Body of pancreas (tissue), 4 donors: ENCODE results near the gene TEDDM1. TPM values are rescaled to one million over a fixed set of nuclear protein-coding genes. Genes with fewer than 3 reads are reported as not detected.

Source experiments
- ATAC-seq: fragments of 150-250 bp; one replicate; pipeline ENCODE4 v1.9.1; 2016
- DNase-seq, 4 donors: peaks; one replicate each; pipeline ENCODE4 v3.0.0-alpha.2; 2019
- H3K27ac ChIP-seq, 4 donors: fragments of 200-600 bp; sonication (generic); 1 replicate in 3 of 4; 2 replicates in 1 of 4; pipeline versions ENCODE4 v1.5.1 to v1.6.1; 2016 to 2019; ENCODE audit warnings: mild to moderate bottlenecking in 1 of 4, mixed read lengths in 1 of 4, moderate library complexity in 1 of 4
- H3K27me3 ChIP-seq, 2 donors: fragments of 200-600 bp; sonication (generic); one replicate each; pipeline ENCODE4 v1.6.0; 2016; ENCODE audit warnings: mild to moderate bottlenecking in 1 of 2
- H3K36me3 ChIP-seq, 2 donors: fragments of 200-600 bp; sonication (generic); replicated peaks in 1 of 2; 2 replicates each; pipeline ENCODE4 v1.5.1; 2016; ENCODE audit warnings: low read depth in 2 of 2; ENCODE audit not compliant: insufficient read depth in 1 of 2
- H3K4me1 ChIP-seq: fragments of 200-600 bp; sonication (generic); one replicate; pipeline ENCODE4 v1.6.0; 2016
- H3K4me3 ChIP-seq, 2 donors: fragments of 200-600 bp; sonication (generic); 1 replicate in 1 of 2; 2 replicates in 1 of 2; pipeline ENCODE4 v1.5.1; 2016 to 2019
- H3K9me3 ChIP-seq, 3 donors: fragments of 200-600 bp; sonication (generic); 1 replicate in 2 of 3; 2 replicates in 1 of 3; pipeline ENCODE4 v1.5.1; 2016
- CTCF ChIP-seq, 7 experiments: fragments of 450-650 bp in 4 of 7; fragments of 200-600 bp in 3 of 7; sonication (generic) in 3 of 7; IDR thresholded peaks; one replicate each; pipeline ENCODE4 v1.5.1; 2016 to 2019; ENCODE audit warnings: antibody characterized with exemption in 7 of 7
- POLR2A ChIP-seq, 3 donors: fragments of 450-650 bp; IDR thresholded peaks; one replicate each; pipeline ENCODE4 v1.6.1; 2016; ENCODE audit warnings: antibody characterized with exemption in 3 of 3, mild to moderate bottlenecking in 2 of 3
- WGBS, 2 donors: methylation state at CpG; one replicate each; pipeline ENCODE4 v1.1.5; 2017; 5-methylcytosine and 5-hydroxymethylcytosine counted together
- intact Hi-C: fragments of 100-400 bp; cut with DNase I; formaldehyde crosslinking; loops from one replicate; pipeline ENCODE4 v1.15.1; 2023
- total RNA-seq, 2 donors: library from RNA; depleted of rRNA; stranded (reverse); fragments of >200 nt; gene quantifications; one replicate each; pipeline ENCODE4 v1.1.0, GENCODE V29; 2016

The TEDDM1 gene
- total RNA-seq, 2 donors from 2014 or later = not detected

- Histone ChIP-seq H3K4me3 (no peak overlapping the region), H3K9me3 (no peaks in the 10 kb centered on the region), H3K27ac (peak overlapping the region in 3 of 4 donors; percentile 33 to 68 (median 57)), H3K36me3 (no peaks in the 10 kb centered on the region), H3K4me1 (peaks cover 12% of the 10 kb centered on the region), H3K27me3 (no peaks in the 10 kb centered on the region)
- ATAC-seq = no peak
- no peak for DNase-seq
- TF ChIP-seq POLR2A (IDR thresholded peaks at IDR 0.05) (no peak), CTCF (IDR thresholded peaks at IDR 0.05) (no peak)
- intact Hi-C loops = no loop called here
- 30 to 44% methylated on average over 3 of the region's 3 CpGs for WGBS, 2 donors
Observed at GRCh38 chr1:182408435-182409075, 8.1 kb upstream of the TEDDM1 start.

- ATAC-seq (no peak), DNase-seq (no peak)
- Histone ChIP-seq H3K27ac (peak overlapping the region in 1 of 4 donors; percentile 68), H3K27me3 (no peaks in the 10 kb centered on the region), H3K4me1 (peaks cover 12% of the 10 kb centered on the region), H3K36me3 (no peaks in the 10 kb centered on the region), H3K9me3 (no peaks in the 10 kb centered on the region), H3K4me3 (no peak overlapping the region)
- intact Hi-C loops = no loop called here
- WGBS, 2 donors = 21 to 42% methylated on average over 3 of the region's 3 CpGs
- no peak for TF ChIP-seq POLR2A (IDR thresholded peaks at IDR 0.05)
- no peak for TF ChIP-seq CTCF (IDR thresholded peaks at IDR 0.05)
Observed at GRCh38 chr1:182407724-182408123, 7.3 kb upstream of the TEDDM1 start.

- intact Hi-C loops = no loop called here
- no peaks in the 10 kb centered on the region for H3K9me3 ChIP-seq
- WGBS, 2 donors = 41 to 70% methylated on average over 1 of the region's 1 CpG
Observed at GRCh38 chr1:182406012-182406411, 5.5 kb upstream of the TEDDM1 start.

GRCh38 chr1:182405578-182405977 lies 5.1 kb upstream of the TEDDM1 start:
- 85 to 89% methylated on average over 1 of the region's 1 CpG for WGBS, 2 donors
- DNase-seq = no peak
- H3K4me3 ChIP-seq = no peak overlapping the region

More at GRCh38 chr1:182406012-182406411, 5.5 kb upstream of the TEDDM1 start:
- DNase-seq (no peak), ATAC-seq (no peak)
- H3K4me1 ChIP-seq = peaks cover 12% of the 10 kb centered on the region
- H3K36me3 ChIP-seq = no peaks in the 10 kb centered on the region
- TF ChIP-seq POLR2A (IDR thresholded peaks at IDR 0.05) (no peak), CTCF (IDR thresholded peaks at IDR 0.05) (no peak)
- no peaks in the 10 kb centered on the region for H3K27me3 ChIP-seq
- no peak overlapping the region for H3K27ac ChIP-seq
- H3K4me3 ChIP-seq = no peak overlapping the region

More at GRCh38 chr1:182405578-182405977, 5.1 kb upstream of the TEDDM1 start:
- intact Hi-C loops = no loop called here
- Histone ChIP-seq H3K4me1 (peaks cover 8% of the 10 kb centered on the region), H3K27ac (no peak overlapping the region), H3K27me3 (no peaks in the 10 kb centered on the region), H3K36me3 (no peaks in the 10 kb centered on the region), H3K9me3 (no peaks in the 10 kb centered on the region)
- TF ChIP-seq POLR2A (IDR thresholded peaks at IDR 0.05) (no peak), CTCF (IDR thresholded peaks at IDR 0.05) (no peak)
- no peak for ATAC-seq
